NCI-H2107 treated with DMSO at 0.1 percent for 48 hours (cell line): Measurements from ENCODE around the gene CRYAB.
"Not testable (repeated sequence)": the region's sequence is repeated elsewhere in the genome, so short reads cannot be mapped to it uniquely, and the experiment has no call there.

Experiments used
- DNase-seq: peaks from one replicate; lab custom pipeline; 2025; ENCODE audit not compliant: unreplicated experiment; lab: John Stamatoyannopoulos, UW

CRYAB gene

GRCh38 chr11:111909378-111909777, 2.2 kb downstream of the CRYAB start:
- no peak for DNase-seq

GRCh38 chr11:111908639-111909305, 2.8 kb downstream of the CRYAB start:
- no peak for DNase-seq

GRCh38 chr11:111906680-111907079, 4.9 kb downstream of the CRYAB start:
- DNase-seq, result no peak

GRCh38 chr11:111905411-111905810, 6.2 kb downstream of the CRYAB start:
- DNase-seq, result no peak

- DNase-seq, result no peak
Measured at GRCh38 chr11:111886844-111887243, 24.7 kb downstream of the CRYAB start.

GRCh38 chr11:111886032-111886431, 25.5 kb downstream of the CRYAB start:
- DNase-seq, result no peak

GRCh38 chr11:111885053-111885452, 26.5 kb downstream of the CRYAB start:
- DNase-seq, result not testable (repeated sequence)

- DNase-seq, result no peak
Measured at GRCh38 chr11:111882202-111882601, 29.4 kb downstream of the CRYAB start.

- no peak for DNase-seq
Measured at GRCh38 chr11:111879637-111879960, 32.0 kb downstream of the CRYAB start.

- peak; percentile 94 for DNase-seq
Measured at GRCh38 chr11:111878849-111879636, 32.5 kb downstream of the CRYAB start, which contains the start of the genes CFAP68 and FDXACB1. TSS of gene CFAP68 (plus strand) at chr11:111879541. CDS start at chr11:111879561, 20 bp downstream. TSS of gene FDXACB1 (minus strand) at chr11:111879165. CDS start at chr11:111879132, 33 bp downstream.

GRCh38 chr11:111878385-111878848, 33.2 kb downstream of the CRYAB start:
- peak; percentile 44 for DNase-seq

GRCh38 chr11:111871693-111872161, 39.8 kb downstream of the CRYAB start:
- DNase-seq, result no peak

GRCh38 chr11:111870886-111871692, 40.5 kb downstream of the CRYAB start, which contains the start of gene ALG9:
TSS of gene ALG9 (minus strand) at chr11:111871581. CDS start at chr11:111871482, 99 bp downstream.
- peak; percentile 54 for DNase-seq

GRCh38 chr11:111870522-111870885, 41.1 kb downstream of the CRYAB start:
- no peak for DNase-seq

- no peak for DNase-seq
Measured at GRCh38 chr11:111870113-111870512, 41.5 kb downstream of the CRYAB start.

- DNase-seq, result no peak
Measured at GRCh38 chr11:111860257-111860656, 51.3 kb downstream of the CRYAB start.
